Smooth muscle cell (in vitro differentiated cells): ENCODE results near the gene TET2. TPM values are rescaled to one million over a fixed set of nuclear protein-coding genes. Genes with fewer than 3 reads are reported as not detected.

ENCODE experiments used
- DNase-seq: peaks from one replicate; lab custom pipeline; 2025; ENCODE audit not compliant: unreplicated experiment; lab: John Stamatoyannopoulos, UW
- H2AFZ ChIP-seq: fragments of 200-600 bp; sonication (generic); 2 replicates; pipeline ENCODE4 v1.6.0; 2016; ENCODE audit warnings: antibody characterized with exemption, low read depth, mild to moderate bottlenecking
- H3F3A ChIP-seq: fragments of 200-600 bp; sonication (generic); 2 replicates; pipeline ENCODE4 v1.6.0; 2017; ENCODE audit warnings: antibody characterized with exemption, low read depth
- H3K27ac ChIP-seq: fragments of 200-600 bp; sonication (generic); 2 replicates; pipeline ENCODE4 v1.5.1; 2016; ENCODE audit warnings: low read depth, mild to moderate bottlenecking
- H3K27me3 ChIP-seq: fragments of 200-600 bp; sonication (generic); 2 replicates; pipeline ENCODE4 v1.6.1; 2016; ENCODE audit warnings: low read depth, mild to moderate bottlenecking
- H3K36me3 ChIP-seq: fragments of 200-600 bp; sonication (generic); 2 replicates; pipeline ENCODE4 v1.5.1; 2016; ENCODE audit warnings: low read depth
- H3K4me1 ChIP-seq: fragments of 200-600 bp; sonication (generic); 2 replicates; pipeline ENCODE4 v1.5.1; 2016; ENCODE audit warnings: low read depth
- H3K4me2 ChIP-seq: fragments of 200-600 bp; sonication (generic); 2 replicates; pipeline ENCODE4 v1.6.0; 2016; ENCODE audit warnings: mild to moderate bottlenecking
- H3K4me3 ChIP-seq: fragments of 200-600 bp; sonication (generic); 2 replicates; pipeline ENCODE4 v1.5.1; 2016; ENCODE audit warnings: mild to moderate bottlenecking
- H3K79me2 ChIP-seq: fragments of 200-600 bp; sonication (generic); 2 replicates; pipeline ENCODE4 v1.6.0; 2016; ENCODE audit warnings: low read depth, mild to moderate bottlenecking
- H3K9ac ChIP-seq: fragments of 200-600 bp; sonication (generic); 2 replicates; pipeline ENCODE4 v1.6.0; 2016; ENCODE audit warnings: low read depth
- H3K9me3 ChIP-seq: fragments of 200-600 bp; sonication (generic); replicated peaks from 2 replicates; pipeline ENCODE4 v1.5.1; 2016; ENCODE audit warnings: low read depth
- H4K20me1 ChIP-seq: fragments of 200-600 bp; sonication (generic); 2 replicates; pipeline ENCODE4 v1.6.0; 2016; ENCODE audit warnings: low read depth
- CTCF ChIP-seq: fragments of 200-600 bp; sonication (generic); IDR thresholded peaks from 2 replicates; pipeline ENCODE4 v1.5.1; 2017; ENCODE audit warnings: borderline replicate concordance, mild to moderate bottlenecking, antibody characterized with exemption; ENCODE audit not compliant: insufficient read depth, poor library complexity, severe bottlenecking
- WGBS: methylation state at CpG from one replicate; pipeline ENCODE4 v1.1.7; 2016; ENCODE audit warnings: low lambda C conversion rate; 5-methylcytosine and 5-hydroxymethylcytosine counted together
- polyA plus RNA-seq: library from polyadenylated mRNA; unstranded; fragments of >200 nt; fragmentation: Nextera tagmentation; extraction: Ambion mirVana; gene quantifications from 2 replicates; pipeline ENCODE4 v1.2.1, GENCODE V29; 2016
- total RNA-seq: library from RNA; depleted of rRNA; stranded (reverse); fragments of >200 nt; gene quantifications from 2 replicates; pipeline ENCODE4 v1.2.3, GENCODE V29; 2014

Gene TET2
- total and polyA plus RNA-seq, 2 experiments from 2014 or later, result 2.7 to 20.5 TPM

GRCh38 chr4:105306820-105307219 lies 160.1 kb downstream of the TET2 start:
- TF ChIP-seq CTCF, result no peak
- WGBS, result 96% methylated on average over 3 of the region's 3 CpGs
- H3F3A ChIP-seq, result no peaks in the 10 kb centered on the region

GRCh38 chr4:105318486-105318885 lies 171.8 kb downstream of the TET2 start:
- Histone ChIP-seq H3K4me3 (no peak overlapping the region), H3K36me3 (no peaks in the 10 kb centered on the region), H3K27ac (no peak overlapping the region), H3K4me2 (no peak overlapping the region), H3F3A (no peaks in the 10 kb centered on the region), H3K79me2 (no peaks in the 10 kb centered on the region), H3K27me3 (no peaks in the 10 kb centered on the region), H3K9ac (no peak overlapping the region), H3K4me1 (no peaks in the 10 kb centered on the region), H3K9me3 (no peaks in the 10 kb centered on the region), H4K20me1 (no peaks in the 10 kb centered on the region), H2AFZ (no peak overlapping the region)
- no peak for TF ChIP-seq CTCF
- 82% methylated on average over 1 of the region's 1 CpG for WGBS
- DNase-seq, result no peak

More at GRCh38 chr4:105306820-105307219, 160.1 kb downstream of the TET2 start:
- no peak overlapping the region for H3K4me2 ChIP-seq
- H3K36me3 ChIP-seq, result no peaks in the 10 kb centered on the region
- H3K79me2 ChIP-seq, result no peaks in the 10 kb centered on the region
- no peaks in the 10 kb centered on the region for H3K27me3 ChIP-seq
- H3K9me3 ChIP-seq, result no peaks in the 10 kb centered on the region
- H3K4me3 ChIP-seq, result no peak overlapping the region
- H2AFZ ChIP-seq, result no peak overlapping the region
- H3K9ac ChIP-seq, result no peak overlapping the region
- H3K27ac ChIP-seq, result no peak overlapping the region
- no peak for DNase-seq
- H3K4me1 ChIP-seq, result no peaks in the 10 kb centered on the region
- H4K20me1 ChIP-seq, result no peaks in the 10 kb centered on the region

- Histone ChIP-seq H3K27me3 (no peaks in the 10 kb centered on the region), H3K9me3 (no peaks in the 10 kb centered on the region), H3K4me1 (no peaks in the 10 kb centered on the region), H3K79me2 (no peaks in the 10 kb centered on the region), H4K20me1 (no peaks in the 10 kb centered on the region), H3F3A (no peaks in the 10 kb centered on the region), H3K27ac (no peak overlapping the region), H3K4me3 (no peak overlapping the region), H3K4me2 (no peak overlapping the region), H2AFZ (no peak overlapping the region), H3K36me3 (no peaks in the 10 kb centered on the region), H3K9ac (no peak overlapping the region)
- DNase-seq, result no peak
- WGBS, result 90% methylated on average over 2 of the region's 2 CpGs
- no peak for TF ChIP-seq CTCF
Observed at GRCh38 chr4:105327222-105327621, 180.5 kb downstream of the TET2 start.

GRCh38 chr4:105327956-105328355 lies 181.3 kb downstream of the TET2 start:
- H3K36me3 ChIP-seq, result no peaks in the 10 kb centered on the region
- H3K27me3 ChIP-seq, result no peaks in the 10 kb centered on the region
- no peaks in the 10 kb centered on the region for H3K4me1 ChIP-seq
- H3K79me2 ChIP-seq, result no peaks in the 10 kb centered on the region
- no peak for TF ChIP-seq CTCF
- H3K4me3 ChIP-seq, result no peak overlapping the region
- no peaks in the 10 kb centered on the region for H3K9me3 ChIP-seq
- H3F3A ChIP-seq, result no peaks in the 10 kb centered on the region
- no peak overlapping the region for H2AFZ ChIP-seq
- H3K4me2 ChIP-seq, result no peak overlapping the region
- no peak overlapping the region for H3K27ac ChIP-seq
- H3K9ac ChIP-seq, result no peak overlapping the region
- H4K20me1 ChIP-seq, result no peaks in the 10 kb centered on the region
- DNase-seq, result no peak
